Neutrophil (primary cell): ENCODE data around the gene MKX.

Experiments
- H3K27ac ChIP-seq: fragments of 200-600 bp; sonication (generic); 2 replicates; pipeline ENCODE4 v1.5.1; 2016; ENCODE audit warnings: mild to moderate bottlenecking, moderate library complexity
- H3K27me3 ChIP-seq: fragments of 200-600 bp; sonication (generic); 2 replicates; pipeline ENCODE4 v1.6.0; 2016; ENCODE audit warnings: mild to moderate bottlenecking
- H3K36me3 ChIP-seq: fragments of 200-600 bp; sonication (generic); 2 replicates; pipeline ENCODE4 v1.5.1; 2017
- H3K4me1 ChIP-seq, 2 experiments: fragments of 200-600 bp in 1 of 2; sonication (generic) in 1 of 2; 1 replicate in 1 of 2; 2 replicates in 1 of 2; pipeline versions ENCODE4 v1.5.1 to v1.6.1; 2013 to 2016; ENCODE audit warnings: low read depth in 1 of 2, low read length in 1 of 2, mild to moderate bottlenecking in 1 of 2, moderate library complexity in 1 of 2; ENCODE audit not compliant: control insufficient read depth in 1 of 2, insufficient read depth in 1 of 2
- H3K4me3 ChIP-seq, 2 experiments: fragments of 200-600 bp in 1 of 2; sonication (generic) in 1 of 2; 1 replicate in 1 of 2; 2 replicates in 1 of 2; pipeline ENCODE4 v1.5.1; 2013 to 2016; ENCODE audit warnings: low read depth in 1 of 2, low read length in 1 of 2, mild to moderate bottlenecking in 1 of 2, moderate library complexity in 1 of 2
- H3K9me3 ChIP-seq: fragments of 200-600 bp; sonication (generic); 2 replicates; pipeline ENCODE4 v1.5.1; 2016
- CTCF ChIP-seq: fragments of 200-600 bp; sonication (generic); IDR thresholded peaks from 2 replicates; pipeline ENCODE4 v1.5.1; 2016; ENCODE audit warnings: antibody characterized with exemption

The MKX gene

GRCh38 chr10:27673065-27673464 lies 72.6 kb downstream of the MKX start:
- H3K27me3 ChIP-seq, result no peaks in the 10 kb centered on the region

GRCh38 chr10:27671821-27672220 lies 73.8 kb downstream of the MKX start:
- Histone ChIP-seq H3K4me3 (no peak overlapping the region), H3K9me3 (no peaks in the 10 kb centered on the region), H3K4me1 (peaks cover 4 to 10% of the 10 kb centered on the region in 2 experiments), H3K27ac (no peak overlapping the region), H3K27me3 (no peaks in the 10 kb centered on the region), H3K36me3 (no peaks in the 10 kb centered on the region)
- TF ChIP-seq CTCF, result no peak

More at GRCh38 chr10:27673065-27673464, 72.6 kb downstream of the MKX start:
- Histone ChIP-seq H3K36me3 (no peaks in the 10 kb centered on the region), H3K4me3 (no peak overlapping the region), H3K4me1 (peaks cover 15 to 23% of the 10 kb centered on the region in 2 experiments), H3K27ac (no peak overlapping the region), H3K9me3 (no peaks in the 10 kb centered on the region)
- TF ChIP-seq CTCF, result no peak

- Histone ChIP-seq H3K36me3 (no peaks in the 10 kb centered on the region), H3K4me1 (peaks cover 0 to 16% of the 10 kb centered on the region in 2 experiments), H3K27me3 (no peaks in the 10 kb centered on the region), H3K9me3 (no peaks in the 10 kb centered on the region), H3K4me3 (no peak overlapping the region), H3K27ac (no peak overlapping the region)
- no peak for TF ChIP-seq CTCF
Observed at GRCh38 chr10:27664461-27664860, 81.2 kb downstream of the MKX start.

GRCh38 chr10:27663621-27664020 lies 82.0 kb downstream of the MKX start:
- Histone ChIP-seq H3K4me3 (no peak overlapping the region), H3K27ac (no peak overlapping the region), H3K4me1 (peaks cover 0 to 16% of the 10 kb centered on the region in 2 experiments), H3K36me3 (no peaks in the 10 kb centered on the region), H3K27me3 (no peaks in the 10 kb centered on the region), H3K9me3 (no peaks in the 10 kb centered on the region)
- TF ChIP-seq CTCF, result no peak

- H3K4me1 ChIP-seq, result peaks cover 0 to 16% of the 10 kb centered on the region in 2 experiments
- H3K27me3 ChIP-seq, result no peaks in the 10 kb centered on the region
- H3K27ac ChIP-seq, result no peak overlapping the region
- no peak for TF ChIP-seq CTCF
- H3K9me3 ChIP-seq, result no peaks in the 10 kb centered on the region
- H3K4me3 ChIP-seq, result no peak overlapping the region
- no peaks in the 10 kb centered on the region for H3K36me3 ChIP-seq
Observed at GRCh38 chr10:27661514-27662286, 83.9 kb downstream of the MKX start.
